GM18499 (cell line): ENCODE results near the gene ASRGL1.

Source experiments
- ATAC-seq: cut with Tn5 transposase; IDR thresholded peaks from one replicate; pipeline ENCODE4 v1.9.1; 2021; ENCODE audit warnings: moderate number of reproducible peaks; ENCODE audit not compliant: insufficient read depth, unreplicated experiment

Gene ASRGL1

GRCh38 chr11:62409831-62410230, 72.6 kb downstream of the ASRGL1 start:
- ATAC-seq: no peak

- ATAC-seq: no peak
Observed at GRCh38 chr11:62410972-62411371, 73.7 kb downstream of the ASRGL1 start.

GRCh38 chr11:62411524-62411923, 74.3 kb downstream of the ASRGL1 start:
- no peak for ATAC-seq

DNA sequence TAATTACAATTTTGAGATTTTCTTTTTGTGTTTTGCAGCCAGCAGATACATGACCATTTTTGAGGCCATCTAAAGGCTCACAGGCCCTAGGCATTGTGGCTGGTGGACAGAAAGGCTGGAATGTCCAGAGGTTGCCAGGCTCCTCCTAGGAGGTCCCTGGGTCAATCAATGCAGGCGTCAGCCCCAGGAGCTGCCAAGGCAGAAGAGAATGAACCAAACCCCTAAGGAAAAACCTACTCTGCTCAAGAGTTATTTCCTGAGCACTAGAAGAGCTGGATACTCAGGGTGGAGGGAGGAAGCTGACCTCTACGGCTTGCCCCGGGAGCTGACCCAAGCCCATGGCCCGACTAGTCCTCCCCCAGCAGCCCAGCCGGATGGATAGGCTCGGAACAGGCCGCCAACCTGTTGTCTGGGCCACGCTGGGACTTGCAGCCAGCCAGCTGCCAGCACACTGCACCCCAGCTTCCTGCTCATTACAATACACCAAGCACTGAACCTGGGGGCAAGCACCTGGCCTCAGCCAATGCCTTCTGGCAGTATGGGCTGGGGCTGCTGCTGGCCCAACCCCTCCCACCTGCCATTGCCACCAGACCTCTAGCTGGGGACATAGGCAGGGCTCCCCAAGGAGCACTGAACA, 75.9 kb downstream of the ASRGL1 start:
- ATAC-seq: no peak

DNA sequence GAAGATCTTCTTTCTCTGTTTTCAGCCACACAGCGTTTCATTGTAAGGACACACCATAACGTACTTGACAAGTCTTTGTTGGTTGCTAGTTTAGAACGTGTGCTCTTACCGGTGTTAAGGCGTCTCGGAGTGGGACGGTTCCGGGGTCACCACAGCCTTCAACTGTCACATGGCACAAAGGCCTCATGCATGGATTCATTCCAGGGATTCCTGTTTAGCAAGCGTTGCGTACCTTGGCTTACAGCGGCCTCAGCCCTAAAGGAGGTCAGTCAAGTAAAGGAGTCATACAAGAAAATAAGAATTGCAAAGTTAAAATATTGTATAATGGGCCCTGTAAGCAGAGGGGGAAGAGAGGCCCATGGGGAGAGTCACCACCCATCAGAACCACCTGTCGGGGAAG, 79.3 kb downstream of the ASRGL1 start:
- ATAC-seq: no peak

DNA sequence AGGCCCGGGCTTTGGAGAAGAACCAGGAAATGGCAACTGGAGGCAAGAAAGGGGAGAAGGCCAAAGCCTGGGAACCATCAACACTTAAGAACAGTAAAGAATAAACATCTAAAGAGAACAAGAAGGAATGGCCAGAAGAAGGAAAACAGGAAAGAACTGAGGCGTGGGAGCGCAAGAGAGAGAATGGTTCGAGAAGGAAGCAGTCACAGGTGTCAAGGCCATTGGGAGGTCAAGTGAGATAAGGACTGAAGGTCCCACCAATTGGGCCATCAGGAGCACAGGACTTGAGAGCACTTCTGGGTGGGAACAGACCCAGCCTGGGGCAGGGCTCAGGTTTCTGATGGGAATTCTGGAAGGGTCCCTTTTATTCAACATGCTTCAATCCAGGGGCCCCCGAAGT, 80.9 kb downstream of the ASRGL1 start:
- ATAC-seq: no peak

DNA sequence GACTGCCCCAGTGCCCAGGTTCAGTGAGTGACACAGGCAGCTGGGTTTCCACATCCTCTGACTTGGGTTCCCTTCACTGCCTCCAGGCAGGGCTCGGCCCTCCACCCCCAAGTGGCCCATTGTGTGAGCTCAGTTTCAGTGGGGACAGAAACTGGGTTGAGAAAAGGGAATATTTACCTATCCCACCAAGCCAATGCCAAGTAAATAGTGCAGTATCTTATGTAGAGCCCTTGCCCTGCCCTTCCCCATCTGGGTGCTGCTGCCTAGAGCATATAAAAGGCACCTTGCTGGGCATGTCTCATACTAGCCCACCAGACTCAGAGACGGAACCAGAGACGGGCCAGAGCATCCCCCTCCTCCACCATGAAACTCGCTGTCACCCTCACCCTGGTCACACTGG, 81.5 kb downstream of the ASRGL1 start, which contains the start of gene SCGB1A1:
SCGB1A1 (plus strand) TSS at position 301 of the 400 bp plus-strand sequence; CDS start at position 364, 63 bp downstream.
- ATAC-seq: no peak

DNA sequence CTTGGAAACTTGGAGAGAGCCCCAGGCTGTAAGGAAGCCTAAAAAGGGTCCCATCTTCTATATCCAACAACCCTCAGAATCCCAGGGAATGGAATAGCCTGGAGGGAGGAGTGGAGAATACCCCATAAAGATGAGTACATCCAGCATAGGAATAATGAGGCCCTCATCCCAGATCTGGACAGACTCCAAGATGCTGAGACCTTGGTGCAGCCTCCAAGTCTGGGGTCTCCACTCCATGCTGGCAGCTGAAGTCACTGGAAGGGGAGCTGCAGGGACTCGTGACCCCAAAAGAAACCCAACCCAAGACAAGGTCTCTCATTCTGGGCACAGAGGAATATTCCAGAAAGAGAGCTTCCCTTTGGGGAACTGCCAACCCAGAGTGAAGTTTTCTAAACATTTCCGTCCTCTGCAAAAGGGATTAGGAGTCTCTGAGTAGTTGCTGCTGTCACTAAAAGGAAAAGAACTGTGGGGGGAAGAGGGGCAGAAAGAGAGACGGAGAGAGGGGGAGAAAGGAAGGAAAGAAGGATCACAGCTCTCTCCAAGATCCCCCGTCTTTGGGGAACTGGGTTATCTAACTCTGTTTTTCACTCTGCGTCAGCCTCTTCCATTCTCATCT, 82.2 kb downstream of the ASRGL1 start:
- no peak for ATAC-seq

DNA sequence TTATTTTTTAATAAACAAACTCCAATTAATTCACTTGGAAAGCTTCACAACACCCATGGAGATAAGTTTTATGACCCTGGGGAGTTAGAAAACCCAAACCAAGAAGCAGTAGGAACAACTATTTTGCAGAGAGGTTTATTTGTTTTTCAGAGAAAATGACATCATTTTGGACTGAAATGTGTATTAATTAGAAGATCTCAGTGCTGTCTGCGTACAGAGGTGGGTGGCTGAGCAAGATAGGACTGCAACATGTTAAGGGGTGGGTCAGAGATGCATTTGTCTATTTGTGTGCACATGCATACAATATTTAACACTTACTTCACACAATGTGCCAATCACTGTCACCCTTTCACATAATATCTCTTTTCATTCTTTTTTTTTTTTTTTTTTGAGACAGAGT, 82.7 kb downstream of the ASRGL1 start:
- ATAC-seq: no peak

DNA sequence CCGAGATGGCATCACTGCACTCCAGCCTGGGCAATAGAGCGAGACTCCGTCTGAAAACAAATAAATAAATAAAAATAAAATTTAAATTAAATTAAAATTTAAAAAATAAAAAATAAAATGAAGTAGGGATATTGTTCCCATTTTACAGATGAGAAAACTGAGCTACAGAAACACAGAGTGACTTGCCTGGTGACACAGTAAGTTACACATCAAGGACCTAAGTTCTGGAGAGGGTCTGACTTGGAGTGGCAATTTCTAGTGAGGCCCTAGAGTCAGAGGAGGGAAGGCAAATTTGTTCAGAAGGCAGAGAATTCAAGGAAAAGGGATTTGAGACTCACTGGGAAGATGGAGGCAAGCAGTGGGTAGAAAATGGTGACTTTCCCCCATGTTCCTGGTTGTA, 83.6 kb downstream of the ASRGL1 start:
- no peak for ATAC-seq

- no peak for ATAC-seq
Observed at GRCh38 chr11:62421996-62422395, 84.7 kb downstream of the ASRGL1 start.

DNA sequence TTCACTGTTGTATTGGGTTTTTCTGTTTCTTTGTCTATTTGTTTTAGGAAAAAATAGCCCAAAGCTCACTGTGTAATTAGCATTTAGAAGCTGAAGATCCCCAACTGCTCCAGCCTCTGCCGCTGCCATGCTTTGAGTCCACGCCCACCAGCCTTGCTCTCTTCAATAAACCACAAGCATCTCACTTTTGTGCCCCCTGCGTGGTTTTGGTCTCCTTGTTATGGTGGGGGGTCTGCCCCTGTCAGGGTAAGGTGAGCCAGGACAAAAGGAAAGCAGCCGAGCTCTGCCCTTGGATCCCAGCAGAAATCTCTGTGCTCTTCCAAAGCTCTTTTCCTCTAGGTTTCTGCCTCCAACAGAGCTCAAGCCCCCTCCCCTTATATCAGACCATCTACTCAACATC, 85.8 kb downstream of the ASRGL1 start:
- no peak for ATAC-seq

GRCh38 chr11:62427630-62428233, 90.5 kb downstream of the ASRGL1 start:
- ATAC-seq: no peak

DNA sequence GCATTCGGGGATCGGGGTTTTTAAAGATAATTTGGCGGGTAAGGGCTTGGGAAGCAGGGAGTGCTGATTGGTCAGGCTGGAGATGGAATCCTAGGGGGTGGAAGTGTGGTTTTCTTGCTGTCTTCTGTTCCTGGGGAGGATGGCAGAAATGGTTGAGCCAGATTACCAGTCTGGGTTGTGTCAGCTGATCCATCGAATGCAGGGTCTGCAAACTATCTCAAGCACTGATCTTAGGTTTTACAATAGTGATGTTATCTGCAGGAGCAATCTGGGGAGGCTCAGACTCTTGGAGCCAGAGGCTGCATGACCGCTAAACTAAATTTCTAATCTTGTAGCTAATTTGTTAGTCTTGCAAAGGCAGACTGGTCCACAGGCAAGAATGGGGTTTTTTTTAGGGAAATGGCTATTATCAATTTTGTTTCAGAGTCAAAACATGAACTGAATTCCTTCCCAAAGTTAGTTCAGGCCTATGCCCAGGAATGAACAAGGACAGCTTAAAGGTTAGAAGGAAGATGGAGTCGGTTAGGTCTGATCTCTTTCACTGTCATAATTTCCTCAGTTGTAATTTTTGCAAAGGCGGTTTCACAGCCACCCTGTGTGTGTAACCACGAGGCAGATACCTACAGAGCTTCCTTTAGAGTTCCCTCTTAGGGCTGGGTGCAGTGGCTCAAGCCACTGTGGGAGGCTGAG, 91.8 kb downstream of the ASRGL1 start:
- no peak for ATAC-seq

DNA sequence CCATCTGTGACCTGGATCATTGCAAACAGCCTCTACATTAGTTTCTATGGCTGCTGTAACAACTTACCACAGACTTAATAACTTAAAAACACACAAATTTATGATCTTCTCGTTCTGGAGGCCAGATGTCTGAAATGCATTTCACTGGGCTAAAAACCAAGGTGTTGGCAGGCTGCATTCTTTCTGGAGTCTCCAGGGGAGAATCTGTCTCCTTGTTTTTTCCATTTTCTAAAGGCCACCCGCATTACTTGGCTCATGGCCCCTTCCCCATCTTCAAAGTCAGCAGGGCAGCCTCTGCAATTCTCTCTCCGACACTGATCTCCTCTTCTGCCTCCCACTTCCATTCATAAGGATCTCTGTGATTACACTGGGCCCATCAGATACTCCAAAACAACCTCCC, 93.2 kb downstream of the ASRGL1 start:
- no peak for ATAC-seq

DNA sequence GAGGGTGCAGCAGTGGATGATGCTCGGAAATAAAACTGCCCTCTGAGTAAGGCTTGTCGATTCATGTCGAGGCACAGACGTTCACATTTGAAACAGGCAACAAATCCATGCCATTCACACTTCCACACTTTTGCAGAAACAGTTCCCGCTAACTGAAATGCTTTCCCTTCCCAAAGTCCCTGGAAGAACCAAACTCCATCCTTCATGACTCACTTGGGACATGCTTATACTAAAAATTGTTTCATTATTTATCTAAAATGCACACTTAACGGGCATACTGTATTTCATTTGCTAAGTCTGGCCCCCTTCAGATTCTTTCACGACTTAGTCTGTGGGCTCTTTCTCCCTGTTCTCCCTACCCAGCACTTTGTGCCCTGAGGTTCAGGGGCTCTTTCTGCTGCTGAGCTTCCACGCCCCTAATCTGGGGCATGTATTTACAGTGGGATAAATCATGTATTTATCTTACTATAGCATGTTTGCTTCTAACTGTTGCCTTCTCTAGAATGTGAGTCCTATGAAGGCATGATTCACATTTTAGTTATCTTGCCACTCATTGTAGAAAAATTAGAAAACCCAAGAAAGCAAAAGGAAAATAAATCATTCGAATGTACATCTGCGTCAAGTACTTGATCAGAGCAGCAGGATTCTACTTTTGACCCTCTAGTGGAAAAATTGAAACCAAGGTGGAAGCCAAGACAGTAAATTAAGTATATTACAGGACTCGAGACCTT, 94.1 kb downstream of the ASRGL1 start:
- no peak for ATAC-seq

- ATAC-seq: no peak
Observed at GRCh38 chr11:62432695-62433094, 95.4 kb downstream of the ASRGL1 start.

GRCh38 chr11:62433141-62433903, 96.1 kb downstream of the ASRGL1 start:
- no peak for ATAC-seq

GRCh38 chr11:62433904-62434276, 96.6 kb downstream of the ASRGL1 start:
- ATAC-seq: no peak
